Type B pancreatic cell (in vitro differentiated cells): ENCODE data around the gene SWT1. TPM values are rescaled to one million over a fixed set of nuclear protein-coding genes. Genes with fewer than 3 reads are reported as not detected.

Source experiments
- DNase-seq: peaks from one replicate; pipeline ENCODE4 v3.0.0; 2021; ENCODE audit warnings: mixed read lengths; ENCODE audit not compliant: unreplicated experiment; ENCODE audit errors: extremely low spot score
- H3K27ac Mint-ChIP-seq: 2 replicates; pipeline ENCODE4 v1.8.0; 2021; ENCODE audit warnings: mild to moderate bottlenecking, mixed read lengths
- H3K27me3 Mint-ChIP-seq: 2 replicates; pipeline ENCODE4 v1.8.0; 2021; ENCODE audit warnings: mixed read lengths
- H3K36me3 Mint-ChIP-seq: 2 replicates; pipeline ENCODE4 v1.8.0; 2021; ENCODE audit warnings: mixed read lengths
- H3K4me1 Mint-ChIP-seq: one replicate; pipeline ENCODE4 v1.8.0; 2021; ENCODE audit warnings: mixed read lengths; ENCODE audit not compliant: unreplicated experiment
- H3K4me3 Mint-ChIP-seq: 2 replicates; pipeline ENCODE4 v1.8.0; 2021; ENCODE audit warnings: mild to moderate bottlenecking, mixed read lengths
- H3K9me3 Mint-ChIP-seq: 2 replicates; pipeline ENCODE4 v1.8.0; 2021; ENCODE audit warnings: mixed read lengths
- CTCF ChIP-seq: fragments of 200-600 bp; sonication (generic); conservative IDR thresholded peaks from 2 replicates; pipeline ENCODE4 v1.5.0; 2021; ENCODE audit warnings: antibody characterized with exemption, mild to moderate bottlenecking
- total RNA-seq: library from RNA; stranded (reverse); gene quantifications from 2 replicates; pipeline ENCODE4 v1.2.1, GENCODE V29; 2021; ENCODE audit warnings: low replicate concordance

Gene SWT1
- total RNA-seq, 1 donor from 2014 or later = 6.2 TPM

GRCh38 chr1:185263780-185264179 is 106.8 kb downstream of the SWT1 start:
- no peak for TF ChIP-seq CTCF
- H3K36me3 Mint-ChIP-seq = peaks cover 5% of the 10 kb centered on the region
- H3K4me3 Mint-ChIP-seq = no peak overlapping the region
- no peak overlapping the region for H3K27ac Mint-ChIP-seq
- H3K4me1 Mint-ChIP-seq = peaks cover 4% of the 10 kb centered on the region
- DNase-seq = no peak
- no peaks in the 10 kb centered on the region for H3K9me3 Mint-ChIP-seq
- no peaks in the 10 kb centered on the region for H3K27me3 Mint-ChIP-seq

GRCh38 chr1:185265314-185265713 is 108.3 kb downstream of the SWT1 start:
- H3K4me1 Mint-ChIP-seq = no peaks in the 10 kb centered on the region
- peaks cover 5% of the 10 kb centered on the region for H3K36me3 Mint-ChIP-seq
- H3K4me3 Mint-ChIP-seq = no peak overlapping the region
- no peaks in the 10 kb centered on the region for H3K27me3 Mint-ChIP-seq
- H3K27ac Mint-ChIP-seq = no peak overlapping the region
- no peak for DNase-seq
- no peaks in the 10 kb centered on the region for H3K9me3 Mint-ChIP-seq
- TF ChIP-seq CTCF = no peak

GRCh38 chr1:185267301-185267700 is 110.3 kb downstream of the SWT1 start:
- H3K4me1 Mint-ChIP-seq = no peaks in the 10 kb centered on the region
- DNase-seq = no peak
- H3K27me3 Mint-ChIP-seq = no peaks in the 10 kb centered on the region
- H3K27ac Mint-ChIP-seq = no peak overlapping the region
- H3K4me3 Mint-ChIP-seq = no peak overlapping the region
- no peaks in the 10 kb centered on the region for H3K9me3 Mint-ChIP-seq
- H3K36me3 Mint-ChIP-seq = no peaks in the 10 kb centered on the region
- TF ChIP-seq CTCF = no peak

- no peaks in the 10 kb centered on the region for H3K4me1 Mint-ChIP-seq
- no peaks in the 10 kb centered on the region for H3K27me3 Mint-ChIP-seq
- no peak overlapping the region for H3K4me3 Mint-ChIP-seq
- no peak for DNase-seq
- H3K36me3 Mint-ChIP-seq = no peaks in the 10 kb centered on the region
- no peak for TF ChIP-seq CTCF
- no peaks in the 10 kb centered on the region for H3K9me3 Mint-ChIP-seq
- no peak overlapping the region for H3K27ac Mint-ChIP-seq
These were observed 110.7 kb downstream of the SWT1 start for GRCh38 chr1:185267701-185268100.

GRCh38 chr1:185268352-185268751 is 111.4 kb downstream of the SWT1 start:
- H3K27me3 Mint-ChIP-seq = no peaks in the 10 kb centered on the region
- TF ChIP-seq CTCF = no peak
- DNase-seq = no peak
- no peaks in the 10 kb centered on the region for H3K4me1 Mint-ChIP-seq
- no peaks in the 10 kb centered on the region for H3K9me3 Mint-ChIP-seq
- H3K4me3 Mint-ChIP-seq = no peak overlapping the region
- H3K36me3 Mint-ChIP-seq = no peaks in the 10 kb centered on the region
- no peak overlapping the region for H3K27ac Mint-ChIP-seq

GRCh38 chr1:185271921-185272320 is 115.0 kb downstream of the SWT1 start:
- H3K4me1 Mint-ChIP-seq = no peaks in the 10 kb centered on the region
- H3K9me3 Mint-ChIP-seq = no peaks in the 10 kb centered on the region

More at GRCh38 chr1:185271921-185272320, 115.0 kb downstream of the SWT1 start:
- DNase-seq = no peak
- TF ChIP-seq CTCF = no peak
- Mint-ChIP-seq H3K27me3 (no peaks in the 10 kb centered on the region), H3K27ac (no peak overlapping the region), H3K4me3 (no peak overlapping the region), H3K36me3 (no peaks in the 10 kb centered on the region)
